Adrenal gland (tissue), 12 donors: Measurements from ENCODE around the gene TAF3. TPM values are rescaled to one million over a fixed set of nuclear protein-coding genes. Genes with fewer than 3 reads are reported as not detected.

Experiments used
- DNase-seq, 7 donors: peaks; one replicate each; pipeline ENCODE4 v3.0.0-alpha.2; 2019 to 2020
- H3K27ac ChIP-seq, 5 donors: fragments of 200-600 bp; sonication (generic) in 4 of 5; 1 replicate in 3 of 5; 2 replicates in 2 of 5; pipeline versions ENCODE4 v1.5.1 to v1.8.0; 2016 to 2020; ENCODE audit warnings: mild to moderate bottlenecking in 1 of 5
- H3K27me3 ChIP-seq: fragments of 200-600 bp; 2 replicates; pipeline ENCODE4 v1.8.0; 2021
- H3K36me3 ChIP-seq, 2 donors: fragments of 200-600 bp; replicated peaks in 1 of 2; 1 replicate in 1 of 2; 2 replicates in 1 of 2; pipeline versions ENCODE4 v1.5.1 to v1.8.0; 2018 to 2022
- H3K4me1 ChIP-seq, 2 donors: fragments of 200-600 bp; replicated peaks in 1 of 2; 1 replicate in 1 of 2; 2 replicates in 1 of 2; pipeline versions ENCODE4 v1.5.1 to v1.8.0; 2018 to 2021
- H3K4me3 ChIP-seq, 4 donors: fragments of 200-600 bp; sonication (generic) in 3 of 4; one replicate each; pipeline ENCODE4 v1.5.1; 2016 to 2018
- H3K9me3 ChIP-seq, 3 donors: fragments of 200-600 bp; sonication (generic) in 1 of 3; replicated peaks in 1 of 3; 1 replicate in 2 of 3; 2 replicates in 1 of 3; pipeline versions ENCODE4 v1.5.1 to v1.8.0; 2016 to 2021
- CTCF ChIP-seq, 6 experiments: fragments of 450-650 bp in 4 of 6; fragments of 200-600 bp in 2 of 6; sonication (generic) in 1 of 6; IDR thresholded peaks; 1 replicate in 5 of 6; 2 replicates in 1 of 6; pipeline versions ENCODE4 v1.5.1 to v1.8.0; 2016 to 2021; ENCODE audit warnings: antibody characterized with exemption in 6 of 6, mild to moderate bottlenecking in 2 of 6, moderate library complexity in 1 of 6
- POLR2A ChIP-seq, 2 donors: fragments of 450-650 bp; IDR thresholded peaks; one replicate each; pipeline ENCODE4 v1.6.1; 2017; ENCODE audit warnings: antibody characterized with exemption in 2 of 2, mild to moderate bottlenecking in 2 of 2, moderate library complexity in 1 of 2
- WGBS, 4 donors: extraction: QIAGEN DNeasy Blood & Tissue Kit in 2 of 4; methylation state at CpG; one replicate each; pipeline versions ENCODE4 v1.1.5 to v1.1.7; 2013 to 2017; 5-methylcytosine and 5-hydroxymethylcytosine counted together
- intact Hi-C, 2 donors: fragments of 100-400 bp; cut with DNase I; formaldehyde crosslinking; loops; one replicate each; pipeline versions ENCODE4 v1.14.1 to v1.15.0; 2022 to 2023
- polyA plus RNA-seq, 3 donors: library from polyadenylated mRNA; stranded (reverse); fragments of 200-250 nt in 2 of 3; fragments of 350-450 nt in 1 of 3; fragmentation: Illumina TruSeq in 1 of 3; extraction: RNeasy Lipid Tissue Mini Kit (QIAGEN cat#74804) in 1 of 3; gene quantifications; one replicate each; pipeline ENCODE4 v1.2.3, GENCODE V29; 2013 to 2014
- total RNA-seq, 9 donors: library from RNA; depleted of rRNA in 4 of 9; stranded (reverse); fragments of >200 nt in 4 of 9; fragments of 120-200 nt in 1 of 9; fragmentation: NEBNext Ultra II Directional in 1 of 9; extraction: Animal tissue kit (Norgen Biotek cat#: 25700) in 1 of 9; gene quantifications; one replicate each; pipeline versions ENCODE4 v1.1.0 to v1.2.4, GENCODE V29; 2013 to 2023
- donor health status: healthy with polysubstance abuse.
- donor health status: Bipolar disorder and iron deficiency.
- donor health status: DM: yes; HTN: yes; CAD: no.
- donor health status: DM: no; HTN: no; CAD: no.
- donor health status: DM: no; HTN: no; CAD: no.
- donor health status: DM: yes; HTN: yes; CAD: no.

The TAF3 gene
- total and polyA plus RNA-seq, 12 donors = 3.5 to 16.6 (median 7.6) TPM

DNA sequence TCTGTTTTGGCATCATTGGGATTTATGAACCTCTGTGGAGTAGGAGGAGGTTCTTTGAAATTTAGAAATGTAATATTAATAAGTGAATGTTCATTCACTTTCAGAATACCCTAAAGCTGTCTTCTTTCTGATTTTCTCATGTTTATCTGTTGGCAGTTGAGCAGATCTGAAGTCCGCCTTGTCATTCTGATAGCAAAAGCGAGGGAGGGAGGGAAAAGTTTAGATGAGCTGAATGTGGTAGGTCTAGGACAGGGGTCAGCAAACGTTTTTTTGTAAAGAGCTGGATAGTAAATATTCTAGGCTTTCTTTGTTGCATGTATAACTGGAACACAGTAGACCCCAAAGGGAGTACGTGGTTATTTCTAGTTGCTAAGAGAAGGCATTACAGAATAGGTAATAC is 141.8 kb downstream of the TAF3 start:
- H3K27me3 ChIP-seq = no peaks in the 10 kb centered on the region
- no peak overlapping the region for H3K4me3 ChIP-seq
- H3K36me3 ChIP-seq = no peaks in the 10 kb centered on the region
- no peak overlapping the region for H3K27ac ChIP-seq
- intact Hi-C loops = no loop called here
- TF ChIP-seq POLR2A (IDR thresholded peaks at IDR 0.05) (no peak), CTCF (IDR thresholded peaks at IDR 0.05) (no peak)
- no peak for DNase-seq
- WGBS, 4 donors = 78 to 85% (median 81%) methylated on average over 4 of the region's 4 CpGs
- H3K9me3 ChIP-seq = no peaks in the 10 kb centered on the region
- H3K4me1 ChIP-seq = peaks cover 0 to 8% of the 10 kb centered on the region in 2 donors

DNA sequence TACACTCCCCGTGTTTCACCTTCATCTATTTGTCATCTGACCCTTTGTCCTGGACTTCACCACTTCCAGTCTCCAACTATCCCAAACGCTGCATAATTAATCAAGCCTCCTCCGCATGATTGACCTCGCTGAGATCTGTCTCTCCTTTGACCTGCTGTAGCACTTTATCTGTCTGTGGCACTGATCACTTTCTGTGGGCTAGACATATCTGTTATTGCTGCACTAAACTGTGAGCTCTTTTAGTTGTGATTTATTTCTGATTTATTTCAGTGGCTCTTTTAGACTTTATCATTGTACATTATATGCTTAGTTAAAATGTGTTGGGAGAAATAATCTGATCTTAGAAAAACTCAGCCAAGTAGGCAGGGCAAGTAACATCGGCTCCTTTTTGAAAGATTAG is 144.3 kb downstream of the TAF3 start:
- Histone ChIP-seq H3K36me3 (no peaks in the 10 kb centered on the region), H3K9me3 (no peaks in the 10 kb centered on the region), H3K27me3 (no peaks in the 10 kb centered on the region), H3K27ac (no peak overlapping the region), H3K4me1 (no peaks in the 10 kb centered on the region), H3K4me3 (no peak overlapping the region)
- 73 to 80% (median 77%) methylated on average over 5 of the region's 5 CpGs for WGBS, 4 donors
- TF ChIP-seq CTCF (IDR thresholded peaks at IDR 0.05) (no peak), POLR2A (IDR thresholded peaks at IDR 0.05) (no peak)
- DNase-seq = no peak
- intact Hi-C loops = no loop called here

- WGBS, 4 donors = 91 to 99% (median 93%) methylated on average over 2 of the region's 2 CpGs
- H3K36me3 ChIP-seq = no peaks in the 10 kb centered on the region
- no peaks in the 10 kb centered on the region for H3K9me3 ChIP-seq
- no peak overlapping the region for H3K4me3 ChIP-seq
- no peak overlapping the region for H3K27ac ChIP-seq
- TF ChIP-seq CTCF (IDR thresholded peaks at IDR 0.05) (no peak), POLR2A (IDR thresholded peaks at IDR 0.05) (no peak)
- intact Hi-C loops = no loop called here
- no peaks in the 10 kb centered on the region for H3K4me1 ChIP-seq
- no peaks in the 10 kb centered on the region for H3K27me3 ChIP-seq
- DNase-seq = no peak
Measured at GRCh38 chr10:7965457-7965856, 147.2 kb downstream of the TAF3 start.

GRCh38 chr10:7967035-7967434 is 148.7 kb downstream of the TAF3 start:
- Histone ChIP-seq H3K36me3 (no peaks in the 10 kb centered on the region), H3K27me3 (no peaks in the 10 kb centered on the region), H3K9me3 (no peaks in the 10 kb centered on the region), H3K4me3 (no peak overlapping the region), H3K27ac (no peak overlapping the region), H3K4me1 (no peaks in the 10 kb centered on the region)
- intact Hi-C loops = no loop called here
- TF ChIP-seq CTCF (IDR thresholded peaks at IDR 0.05) = no peak
- no peak for TF ChIP-seq POLR2A (IDR thresholded peaks at IDR 0.05)
- no peak for DNase-seq
- 75 to 89% (median 82%) methylated on average over 2 of the region's 2 CpGs for WGBS, 4 donors
